ENCODE results near the gene TARS3.
A peak's percentile ranks its signal among the peaks of the same experiment; 100 is the strongest.

Gene TARS3

GRCh38 chr15:101619615-101619865 is 104.7 kb downstream of the TARS3 start:
- no peak for DNase-seq

- DNase-seq = no peak
Observed at GRCh38 chr15:101618851-101619614, 105.2 kb downstream of the TARS3 start.

GRCh38 chr15:101618076-101618475 is 106.2 kb downstream of the TARS3 start:
- no peak for DNase-seq

GRCh38 chr15:101617390-101617965 is 106.8 kb downstream of the TARS3 start:
- no peak for DNase-seq

- no peak for DNase-seq
Observed at GRCh38 chr15:101615986-101616848, 108.1 kb downstream of the TARS3 start.

- DNase-seq = no peak
Observed at GRCh38 chr15:101615414-101615985, 108.8 kb downstream of the TARS3 start.

- DNase-seq = no peak
Observed at GRCh38 chr15:101614761-101615160, 109.5 kb downstream of the TARS3 start.

GRCh38 chr15:101614001-101614585 is 110.2 kb downstream of the TARS3 start:
- DNase-seq = no peak

- peak; percentile 87 for DNase-seq
Observed at GRCh38 chr15:101613130-101614000, 110.9 kb downstream of the TARS3 start.

GRCh38 chr15:101612676-101613075 is 111.6 kb downstream of the TARS3 start:
- no peak for DNase-seq

- no peak for DNase-seq
Observed at GRCh38 chr15:101611580-101612299, 112.5 kb downstream of the TARS3 start.

GRCh38 chr15:101611007-101611406 is 113.3 kb downstream of the TARS3 start:
- no peak for DNase-seq

- DNase-seq = no peak
Observed at GRCh38 chr15:101610611-101611000, 113.7 kb downstream of the TARS3 start.

GRCh38 chr15:101609742-101610610 is 114.3 kb downstream of the TARS3 start:
- DNase-seq = no peak

GRCh38 chr15:101608201-101608600 is 116.1 kb downstream of the TARS3 start:
- no peak for DNase-seq

GRCh38 chr15:101607108-101607507 is 117.2 kb downstream of the TARS3 start:
- no peak for DNase-seq

- no peak for DNase-seq
Observed at GRCh38 chr15:101604124-101604874, 120.0 kb downstream of the TARS3 start.
